Measurements from ENCODE around the gene PRSS53. TPM values are rescaled to one million over a fixed set of nuclear protein-coding genes. Genes with fewer than 3 reads are reported as not detected.

PRSS53 gene
- total RNA-seq, 1 experiment from 2014 or later, result 2.8 TPM

- no peaks in the 10 kb centered on the region for H3K27me3 ChIP-seq (ENCODE audit: insufficient read depth, low read length)
- no peaks in the 10 kb centered on the region for H4K20me1 ChIP-seq (ENCODE audit: control insufficient read depth, insufficient read depth, insufficient read length)
- H3K4me1 ChIP-seq (ENCODE audit: insufficient read depth, low read length), result no peaks in the 10 kb centered on the region
- no peak for DNase-seq
- peaks cover 4 to 11% (median 6%) of the 10 kb centered on the region in 3 experiments; a peak in 5 of 7 replicates for H3K36me3 Mint-ChIP-seq (ENCODE audit: insufficient read depth in 1 of 3, low read depth in 3 of 3)
- no peak overlapping the region for H2BK20ac ChIP-seq (ENCODE audit: low read depth, low read length, poor library complexity, severe bottlenecking)
- H3K4ac ChIP-seq (ENCODE audit: low read depth, low read length), result no peak overlapping the region
- H3K23me2 ChIP-seq (ENCODE audit: insufficient read length, low read depth, low read length, poor library complexity, severe bottlenecking), result no peaks in the 10 kb centered on the region
- no CpG with 5 or more reads among the region's 4 CpGs for WGBS (ENCODE audit: extremely low coverage, insufficient read length, low lambda C conversion rate)
- H2BK120ac ChIP-seq (ENCODE audit: low read depth, low read length, poor library complexity, severe bottlenecking), result no peak overlapping the region
- H3K4me1 Mint-ChIP-seq, result peaks cover 7 to 18% of the 10 kb centered on the region in 2 experiments
- peaks cover 3% of the 10 kb centered on the region for H3K27me3 Mint-ChIP-seq (ENCODE audit: low read depth)
- H2BK15ac ChIP-seq (ENCODE audit: low read depth, low read length), result no peak overlapping the region
- H3K9me3 ChIP-seq (ENCODE audit: control insufficient read depth, low read depth, low read length), result no peaks in the 10 kb centered on the region
- no peak overlapping the region for H3K14ac ChIP-seq (ENCODE audit: insufficient read depth, low read length)
- no peak overlapping the region for H3K9ac ChIP-seq (ENCODE audit: extremely low read depth, insufficient read length, low read length)
- H2BK12ac ChIP-seq (ENCODE audit: insufficient read length, low read depth, low read length), result no peak overlapping the region
- H3K56ac ChIP-seq (ENCODE audit: insufficient read length, low read depth, low read length), result no peak overlapping the region
- H3K18ac ChIP-seq (ENCODE audit: insufficient read length, low read depth, low read length), result no peak overlapping the region
- H3K27ac ChIP-seq (ENCODE audit: insufficient read length, low read depth, low read length), result no peak overlapping the region
- no peak overlapping the region for H2AFZ ChIP-seq (ENCODE audit: low read length)
- no peaks in the 10 kb centered on the region for H3K9me3 Mint-ChIP-seq
- no peak overlapping the region for H3K4me2 ChIP-seq (ENCODE audit: insufficient read depth, insufficient read length, low read length)
- H3K27ac Mint-ChIP-seq, result peak overlapping the region; percentile 42 to 98 (median 65); a peak in 6 of 7 replicates
- no peak overlapping the region for H2BK5ac ChIP-seq (ENCODE audit: insufficient read length, low read length)
- no peak overlapping the region for H4K8ac ChIP-seq (replicated peaks; ENCODE audit: insufficient read length, low read depth, low read length)
- no peak overlapping the region for H4K91ac ChIP-seq (ENCODE audit: insufficient read length, low read depth, low read length)
- no peak overlapping the region for H3K23ac ChIP-seq (ENCODE audit: insufficient read length, low read depth, low read length)
- TF ChIP-seq CTCF (conservative IDR thresholded peaks at IDR 0.05), result no peak
- no peaks in the 10 kb centered on the region for H3K79me1 ChIP-seq (ENCODE audit: insufficient read depth, low read depth, low read length, poor library complexity, severe bottlenecking)
- H3K79me2 ChIP-seq (ENCODE audit: insufficient read depth, low read length), result no peaks in the 10 kb centered on the region
- H3T11ph ChIP-seq (ENCODE audit: low read length), result no peak overlapping the region
- no peak overlapping the region for H4K5ac ChIP-seq (ENCODE audit: insufficient read length, low read depth, low read length)
- H3K4me3 Mint-ChIP-seq, result peak overlapping the region in 1 of 2 experiments; percentile 16; a peak in 2 of 5 replicates
- H2AK5ac ChIP-seq (ENCODE audit: insufficient read length, low read length), result no peak overlapping the region
Observed at GRCh38 chr16:31055613-31056012, 33.1 kb downstream of the PRSS53 start.

All from H9 (cell line).